Right ventricle myocardium superior (tissue), 1 donor: Measurements from ENCODE around the gene SEPSECS. TPM values are rescaled to one million over a fixed set of nuclear protein-coding genes. Genes with fewer than 3 reads are reported as not detected.
"Not testable (repeated sequence)": the region's sequence is repeated elsewhere in the genome, so short reads cannot be mapped to it uniquely, and the experiment has no call there.

Source experiments
- ATAC-seq: fragments of 200-7000 bp; cut with Tn5 transposase; one replicate; pipeline ENCODE4 v1.9.1; 2020; ENCODE audit warnings: mild to moderate bottlenecking; ENCODE audit not compliant: poor library complexity
- DNase-seq: peaks from one replicate; pipeline ENCODE4 v3.0.0-alpha.2; 2020
- intact Hi-C: fragments of 100-400 bp; cut with DNase I; formaldehyde crosslinking; loops from one replicate; pipeline ENCODE4 v1.11.2; 2022
- total RNA-seq: library from RNA; stranded (reverse); fragmentation: NEBNext Ultra II Directional; extraction: Animal tissue kit (Norgen Biotek cat#: 25700); gene quantifications from one replicate; pipeline ENCODE4 v1.2.1, GENCODE V29; 2021
- donor health status: DM: no; HTN: yes; CAD: no; lungs with severe emphysema.

SEPSECS gene
- total RNA-seq, 1 donor from 2014 or later = 5.0 TPM

DNA sequence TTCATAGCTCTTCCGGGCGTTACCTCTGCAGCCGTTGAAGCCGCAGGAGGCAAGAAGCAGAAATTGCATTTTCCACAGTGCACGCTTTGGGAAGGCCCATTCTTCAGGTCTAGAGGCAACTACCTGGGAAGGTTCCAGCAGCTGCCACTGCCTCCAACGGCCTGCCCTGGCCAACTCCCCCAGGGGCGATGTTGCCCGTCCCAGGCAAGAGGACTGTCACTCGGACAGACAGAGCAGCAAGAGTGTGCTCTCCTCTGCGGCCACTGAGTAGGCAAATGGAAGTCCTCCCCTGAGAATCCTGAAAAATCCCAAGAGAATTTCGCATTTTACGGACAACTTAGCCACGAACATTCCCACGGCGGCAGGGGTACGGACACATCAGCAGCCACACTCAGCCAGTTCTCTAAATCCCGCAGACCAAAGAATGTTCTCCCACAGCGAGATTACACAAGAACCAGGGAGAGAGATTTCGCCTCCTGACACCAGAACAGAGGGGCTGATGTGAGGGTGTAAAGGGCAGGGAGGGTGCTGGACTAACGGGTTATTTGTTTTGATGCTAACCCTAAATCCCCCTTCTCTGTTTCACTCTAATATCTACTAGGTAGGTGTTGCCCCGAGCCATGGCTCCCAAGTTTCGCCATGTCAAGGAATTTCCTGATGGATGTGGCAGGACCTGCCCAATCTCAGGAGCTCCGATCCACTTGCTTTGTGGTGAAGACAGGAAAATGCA lies 63.8 kb downstream of the SEPSECS start:
- ATAC-seq (no peak), DNase-seq (no peak)
- intact Hi-C loops = no loop called here

DNA sequence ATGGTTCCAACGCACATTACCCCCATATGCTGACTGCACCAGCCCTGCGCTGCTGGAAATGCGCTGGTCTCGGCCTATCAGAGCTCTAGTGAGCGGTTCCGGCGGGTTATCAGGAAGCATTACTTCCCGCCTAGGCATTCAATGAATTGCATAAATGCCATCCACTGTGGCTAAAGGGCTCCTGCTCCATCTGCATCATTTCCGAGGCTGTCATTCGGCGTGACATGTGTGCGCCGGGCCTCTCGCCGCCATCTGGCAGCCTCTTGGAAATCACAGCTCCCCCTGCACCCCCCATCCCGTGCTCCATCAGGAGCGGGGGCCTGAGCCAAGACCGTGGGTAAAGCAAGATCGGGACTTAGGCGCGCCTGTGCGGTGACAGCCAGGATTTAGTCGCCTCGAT lies 64.4 kb downstream of the SEPSECS start:
- DNase-seq (no peak), ATAC-seq (peak; percentile 33)
- intact Hi-C loops = no loop called here

DNA sequence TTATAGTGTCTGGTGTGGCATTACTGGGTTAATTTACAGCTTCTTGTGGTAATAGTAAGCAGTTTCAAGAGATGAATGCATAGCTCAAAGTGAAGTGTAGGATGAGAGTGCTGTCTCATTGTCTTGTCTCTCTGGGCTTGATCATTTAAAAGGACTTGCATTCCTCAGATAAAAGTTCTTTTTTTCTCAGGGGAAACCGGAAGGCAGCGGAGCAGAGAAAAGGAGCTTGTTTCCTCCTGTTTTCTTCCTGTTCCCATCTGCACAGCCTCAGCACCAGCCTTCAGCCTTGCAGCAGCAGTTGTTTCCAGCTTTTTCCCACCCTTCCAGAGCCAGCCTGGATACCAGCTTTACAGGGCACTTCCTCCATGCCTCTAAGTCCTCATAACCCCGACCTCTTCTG lies 68.1 kb downstream of the SEPSECS start:
- no peak for ATAC-seq
- DNase-seq = no peak
- intact Hi-C loops = no loop called here

DNA sequence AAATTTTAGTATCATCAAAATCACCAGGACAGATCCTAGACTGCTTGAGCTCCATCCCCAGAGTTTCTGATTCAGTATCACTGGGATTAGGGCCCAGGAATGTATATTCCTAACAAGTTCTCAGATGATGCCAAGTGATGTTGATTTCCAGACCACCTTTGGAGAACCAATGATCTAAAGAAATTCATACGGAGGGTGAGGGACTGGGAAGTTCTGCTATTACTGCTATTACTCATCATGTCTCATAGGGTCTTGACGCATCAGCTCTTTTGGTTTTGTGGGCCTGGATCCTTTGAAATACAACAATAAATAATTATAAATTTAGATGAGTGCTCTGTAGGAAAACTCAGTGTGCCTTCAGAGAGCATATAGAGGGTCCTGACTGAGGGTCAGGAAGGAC lies 69.7 kb downstream of the SEPSECS start:
- DNase-seq (no peak), ATAC-seq (no peak)
- intact Hi-C loops = no loop called here

DNA sequence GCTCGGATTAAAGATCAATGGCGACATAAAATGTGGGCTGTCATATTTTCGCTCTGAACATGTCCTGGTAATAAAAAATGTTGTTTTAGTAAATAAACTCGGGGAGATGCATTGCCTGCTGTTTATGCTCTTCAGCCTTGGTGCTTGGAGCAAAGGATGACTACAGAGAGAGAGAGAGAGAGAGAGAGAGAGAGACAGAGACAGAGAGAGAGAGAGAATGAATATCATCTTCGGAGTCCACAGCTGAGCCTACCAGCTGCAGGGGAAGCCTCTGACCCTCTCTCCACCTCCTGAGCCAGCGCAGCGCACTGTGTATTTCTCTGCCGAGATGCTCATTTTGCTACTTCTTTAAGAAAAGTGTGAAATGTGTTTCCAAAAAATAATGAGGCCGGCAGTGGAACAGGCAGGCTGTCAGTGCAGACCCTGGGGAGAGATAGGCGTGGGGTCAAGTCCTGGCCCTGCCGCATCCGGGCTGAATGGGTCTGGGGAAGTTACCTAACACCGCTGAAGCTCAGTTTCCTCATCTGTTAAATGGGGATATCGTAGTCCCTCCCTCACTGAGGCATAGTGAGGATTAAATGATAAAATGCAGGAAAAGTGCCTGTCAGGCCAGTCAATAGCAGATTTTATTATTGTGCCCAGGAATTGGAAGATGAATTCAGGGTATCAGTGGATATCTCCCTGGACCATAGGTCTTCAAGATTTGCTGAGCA lies 71.0 kb downstream of the SEPSECS start:
- ATAC-seq (peak; percentile 26), DNase-seq (no peak)
- intact Hi-C loops = no loop called here

DNA sequence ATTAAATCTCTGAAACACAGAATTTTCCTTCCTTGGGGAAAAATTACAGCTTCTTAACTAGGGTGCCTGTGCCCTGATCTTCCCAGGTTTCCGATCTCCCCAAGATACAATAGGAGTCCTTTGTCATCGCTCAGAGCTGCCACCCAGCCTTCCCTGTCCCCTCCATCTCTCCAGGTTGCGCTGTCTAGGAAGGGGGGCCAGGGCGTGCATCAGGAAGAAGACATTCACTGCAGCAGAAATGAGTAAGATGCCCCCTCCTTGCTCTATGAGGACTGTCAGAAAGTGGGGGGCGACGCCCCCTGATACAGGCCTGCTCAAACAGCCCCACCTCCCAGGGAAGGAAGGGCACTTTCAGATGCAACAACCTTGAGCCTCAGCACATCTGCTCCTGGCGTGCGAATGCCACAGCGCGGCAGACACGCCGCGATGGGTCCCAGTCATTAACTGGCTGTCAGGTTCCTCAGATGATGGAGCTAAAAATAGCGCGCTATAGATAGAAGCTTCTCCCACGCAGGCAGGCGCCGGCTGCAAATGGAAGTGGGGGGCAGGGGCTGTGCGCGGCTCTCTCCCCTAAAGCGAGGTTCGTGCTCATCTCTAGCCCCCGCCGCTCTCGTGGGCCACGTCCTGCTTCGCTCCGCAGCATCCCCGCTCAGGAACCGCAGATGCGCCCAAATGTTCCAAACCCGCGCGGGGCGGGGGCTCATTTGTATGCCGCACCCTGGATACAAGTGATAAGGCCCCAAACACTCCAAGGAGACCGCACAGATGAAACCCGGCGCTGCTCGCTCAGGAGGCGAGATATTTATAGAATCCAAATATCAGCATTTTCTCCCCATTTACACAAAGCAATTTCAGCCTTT lies 71.9 kb downstream of the SEPSECS start:
- DNase-seq (peak; percentile 72), ATAC-seq (peak; percentile 91)
- intact Hi-C loops = no loop called here

DNA sequence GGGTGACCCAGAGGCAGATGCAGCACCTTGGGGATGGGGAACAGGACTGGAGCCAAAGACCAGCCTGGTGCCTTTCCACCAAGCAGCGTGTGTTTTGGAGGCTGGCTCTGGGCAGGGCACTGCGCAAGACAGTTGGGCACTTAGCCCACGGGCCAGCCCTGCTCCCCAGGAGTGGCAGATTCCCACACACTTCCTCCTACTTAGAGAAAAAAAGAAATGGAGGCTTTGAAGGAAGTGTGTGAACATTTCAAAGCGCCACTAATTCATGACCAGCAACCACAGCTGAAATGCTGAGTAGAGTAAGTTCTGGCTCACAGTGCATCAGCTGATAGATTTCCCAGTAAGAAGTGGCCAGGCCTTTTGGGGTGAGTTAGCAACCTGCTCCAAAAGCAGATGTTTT lies 74.6 kb downstream of the SEPSECS start:
- DNase-seq (peak; percentile 57), ATAC-seq (peak; percentile 13)
- intact Hi-C loops = no loop called here

DNA sequence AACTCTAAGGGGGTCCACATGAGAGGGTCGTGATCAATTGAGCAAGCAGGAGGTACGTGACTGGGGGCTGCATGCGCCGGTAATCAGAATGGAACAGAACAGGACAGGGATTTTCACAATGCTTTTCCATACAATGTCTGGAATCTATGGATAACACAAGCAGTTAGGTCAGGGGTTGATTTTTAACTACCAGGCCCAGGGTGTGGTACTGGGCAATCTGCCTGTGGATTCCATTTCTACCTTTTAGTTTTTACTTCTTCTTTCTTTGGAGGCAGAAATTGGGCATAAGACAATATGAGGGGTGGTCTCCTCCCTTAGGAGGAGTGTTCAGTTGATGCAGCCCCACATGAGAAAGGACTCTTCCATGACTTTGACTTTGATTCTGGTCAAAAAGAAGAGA lies 76.8 kb downstream of the SEPSECS start:
- ATAC-seq, intact Hi-C loops, DNase-seq: not testable (repeated sequence)

DNA sequence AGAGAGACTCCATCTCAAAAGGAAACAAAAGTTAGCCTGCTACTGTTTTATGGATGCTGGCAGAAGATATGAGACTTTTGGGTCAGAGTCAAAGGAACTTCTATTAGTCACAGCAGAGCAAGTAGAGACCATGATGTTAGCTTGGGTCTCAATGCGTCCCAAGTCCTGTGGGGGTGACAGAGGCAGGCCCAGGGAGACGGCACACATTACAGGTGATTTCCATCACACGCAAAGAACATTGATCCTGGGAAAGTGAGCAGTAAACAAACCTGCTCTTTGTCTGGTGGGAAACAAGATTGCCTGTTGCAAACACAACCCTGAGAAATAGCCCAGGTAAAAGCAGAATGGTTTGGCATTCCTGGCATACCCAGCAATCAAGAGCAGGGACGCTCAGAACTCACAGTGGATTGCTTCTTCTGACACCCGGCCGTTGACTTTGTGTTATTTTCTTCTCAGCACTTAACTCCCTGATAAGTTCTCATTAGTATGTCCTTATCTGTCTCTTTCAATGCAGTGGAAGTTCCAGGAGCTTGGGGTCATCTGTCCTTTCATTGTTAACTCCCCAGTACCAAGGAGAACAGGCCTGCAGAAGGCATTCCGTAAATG lies 78.3 kb downstream of the SEPSECS start:
- intact Hi-C loops = no loop called here
- ATAC-seq (peak; percentile 69), DNase-seq (no peak)

DNA sequence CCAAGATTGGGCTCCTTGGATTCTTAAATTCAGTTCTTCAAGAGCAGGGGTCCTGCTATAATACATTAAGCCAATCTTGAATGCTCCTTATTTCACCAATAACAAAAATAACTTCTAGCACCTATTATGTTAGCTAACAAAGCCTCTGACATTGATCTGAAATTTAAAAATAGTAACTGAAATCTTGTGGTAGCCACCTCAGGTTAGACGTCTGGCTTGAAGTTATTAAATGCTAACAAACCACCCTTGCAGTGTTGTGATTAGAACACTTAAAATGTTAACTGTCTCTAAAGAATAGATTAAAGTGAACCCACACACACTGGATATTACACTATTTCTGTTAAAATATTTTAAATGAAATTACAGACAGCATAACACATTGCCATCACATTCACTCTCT lies 79.7 kb downstream of the SEPSECS start:
- ATAC-seq (no peak), DNase-seq (no peak)
- intact Hi-C loops = no loop called here

DNA sequence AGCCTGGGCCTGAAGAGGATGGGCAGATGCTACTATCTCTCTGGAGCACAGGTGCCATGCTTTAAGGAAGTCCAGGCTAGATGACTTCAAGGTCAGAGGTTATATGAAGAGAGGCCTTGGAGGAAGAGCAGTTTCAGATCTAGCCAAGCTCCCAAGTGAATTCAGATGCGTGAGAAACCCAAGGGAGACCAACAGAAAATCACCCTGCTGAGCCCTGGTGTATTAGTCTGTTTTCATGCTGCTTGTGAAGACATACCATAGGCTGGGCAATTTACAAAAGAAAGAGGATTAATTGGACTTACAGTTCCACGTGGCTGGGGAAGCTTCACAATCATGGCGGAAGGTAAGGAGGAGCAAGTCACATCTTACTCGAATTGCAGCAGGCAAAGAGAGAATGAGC lies 81.7 kb downstream of the SEPSECS start:
- intact Hi-C loops = no loop called here
- ATAC-seq (no peak), DNase-seq (no peak)

DNA sequence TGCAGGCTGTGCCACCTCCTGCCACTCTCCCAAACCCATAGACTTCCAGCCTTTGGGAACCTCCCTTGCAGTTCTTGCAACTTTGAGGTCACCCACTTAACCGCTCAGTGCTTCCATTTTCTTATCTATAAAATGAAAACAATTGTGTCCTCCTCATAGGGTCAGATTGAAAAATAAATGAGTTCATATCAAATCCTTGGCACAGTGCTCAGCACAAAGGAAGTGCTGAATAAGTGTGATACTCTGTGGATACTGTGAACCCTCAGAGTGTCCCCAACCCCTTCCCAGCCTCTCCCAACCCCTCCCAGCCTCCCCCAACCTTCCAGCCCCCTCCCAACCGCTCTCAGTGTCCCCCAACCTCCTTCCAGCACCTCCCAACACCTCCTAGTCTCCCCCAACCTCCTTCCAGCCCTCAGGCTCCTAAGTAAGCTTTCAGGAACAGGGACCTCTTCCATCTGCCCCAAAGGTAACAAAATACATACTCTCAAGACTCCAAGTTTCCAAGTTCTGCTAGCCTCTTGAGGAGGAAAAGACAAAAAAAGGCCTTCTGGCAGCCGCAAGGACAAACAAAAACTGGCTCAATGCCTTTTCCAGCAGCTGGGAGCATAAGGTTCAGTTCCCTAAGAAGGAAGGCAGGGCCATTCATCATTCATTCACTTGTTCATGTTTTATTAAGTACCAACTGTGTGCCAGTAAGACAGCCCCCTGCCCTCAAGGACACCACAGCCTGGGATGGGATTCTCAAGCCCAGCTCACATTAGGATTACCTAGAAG lies 83.4 kb downstream of the SEPSECS start:
- intact Hi-C loops = no loop called here
- ATAC-seq (peak; percentile 49), DNase-seq (no peak)

DNA sequence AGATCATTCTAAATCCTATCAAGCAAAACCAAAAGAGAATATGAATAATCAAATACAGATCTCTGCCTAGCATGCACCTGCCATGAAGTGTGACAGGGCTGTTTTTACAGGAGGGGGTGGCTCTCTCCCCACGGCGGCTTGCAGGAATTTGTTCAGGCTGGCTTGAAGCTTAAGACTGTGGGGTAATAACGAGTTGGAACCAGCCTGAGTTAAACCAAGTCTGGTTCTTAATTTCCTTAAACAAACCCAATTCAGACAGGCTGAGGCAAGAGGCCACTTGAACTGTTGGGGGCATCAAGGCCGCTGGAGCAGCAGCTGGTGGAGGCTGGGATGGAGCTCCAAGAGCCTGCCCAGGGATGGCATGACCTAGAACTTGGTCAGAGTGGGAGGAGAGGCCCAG lies 84.4 kb downstream of the SEPSECS start:
- DNase-seq = no peak
- intact Hi-C loops = no loop called here
- no peak for ATAC-seq

DNA sequence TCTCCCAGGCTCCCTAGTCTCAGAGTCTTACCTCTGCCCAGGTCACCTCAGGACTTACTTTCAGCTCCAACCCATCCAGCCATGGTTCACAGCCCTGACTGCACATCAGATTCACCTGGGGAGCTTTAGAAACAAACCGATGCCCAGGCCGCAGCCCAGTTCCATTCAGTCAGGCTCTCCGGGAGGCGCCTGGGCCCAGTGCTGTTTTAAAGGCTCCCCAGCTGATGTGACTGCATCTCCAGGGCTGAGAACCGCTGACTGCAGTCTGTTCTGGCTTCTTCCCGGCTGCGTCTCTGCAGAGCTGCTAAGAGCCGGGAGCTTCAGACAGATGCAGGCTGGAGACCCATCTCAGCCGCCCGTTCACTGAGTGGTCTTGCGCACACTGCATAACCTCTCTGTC lies 85.1 kb downstream of the SEPSECS start:
- no peak for ATAC-seq
- DNase-seq = no peak
- intact Hi-C loops = no loop called here

DNA sequence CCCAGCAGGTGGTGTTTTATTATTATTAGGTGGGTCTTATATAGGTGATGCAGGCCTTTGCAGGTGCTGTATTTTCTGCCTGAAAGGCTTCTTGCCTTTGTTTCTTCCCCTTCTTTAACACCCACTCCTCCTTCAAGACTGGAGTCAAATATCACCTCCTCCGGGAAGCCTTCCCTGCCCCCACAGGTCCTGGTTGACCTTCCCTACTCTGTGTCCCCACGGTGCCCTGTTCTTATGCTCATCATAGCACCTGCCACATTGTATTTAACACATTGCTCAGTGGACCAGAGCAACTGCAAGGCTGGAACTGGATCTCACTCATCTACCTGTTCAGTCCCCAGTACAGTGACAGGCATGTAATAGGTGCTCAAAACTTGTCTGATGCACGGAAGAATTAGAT lies 89.7 kb downstream of the SEPSECS start:
- intact Hi-C loops = no loop called here
- ATAC-seq (no peak), DNase-seq (no peak)
